ENCODE data around the gene CTTNBP2NL. TPM values are rescaled to one million over a fixed set of nuclear protein-coding genes. Genes with fewer than 3 reads are reported as not detected.
A peak's percentile ranks its signal among the peaks of the same experiment; 100 is the strongest.

The CTTNBP2NL gene
- total RNA-seq = 4.2 TPM
- 4.8 TPM for polyA plus RNA-seq
- long read RNA-seq, donor 1 = 0 reads
- long read RNA-seq, donor 2, full-length matches to known transcripts = 6 of 6 reads
- long read RNA-seq, donor 2, partial matches to known transcripts = 0 of 6 reads
- long read RNA-seq, donor 2, other reads (novel, unspliced or antisense) = 0 of 6 reads
- long read RNA-seq, donor 3, full-length matches to known transcripts = 4 of 4 reads
- long read RNA-seq, donor 3, partial matches to known transcripts = 0 of 4 reads
- long read RNA-seq, donor 3, other reads (novel, unspliced or antisense) = 0 of 4 reads
- long read RNA-seq, donor 4, full-length matches to known transcripts = 2 of 2 reads
- long read RNA-seq, donor 4, partial matches to known transcripts = 0 of 2 reads
- long read RNA-seq, donor 4, other reads (novel, unspliced or antisense) = 0 of 2 reads
- long read RNA-seq, donor 5, full-length matches to known transcripts = 11 of 11 reads
- long read RNA-seq, donor 5, partial matches to known transcripts = 0 of 11 reads
- long read RNA-seq, donor 5, other reads (novel, unspliced or antisense) = 0 of 11 reads
- long read RNA-seq, donor 6, full-length matches to known transcripts = 5 of 5 reads
- long read RNA-seq, donor 6, partial matches to known transcripts = 0 of 5 reads
- long read RNA-seq, donor 6, other reads (novel, unspliced or antisense) = 0 of 5 reads
- long read RNA-seq, donor 7, full-length matches to known transcripts = 4 of 4 reads
- long read RNA-seq, donor 7, partial matches to known transcripts = 0 of 4 reads
- long read RNA-seq, donor 7, other reads (novel, unspliced or antisense) = 0 of 4 reads
- long read RNA-seq, donor 8 = 0 reads
- long read RNA-seq, donor 9, full-length matches to known transcripts = 2 of 2 reads
- long read RNA-seq, donor 9, partial matches to known transcripts = 0 of 2 reads
- long read RNA-seq, donor 9, other reads (novel, unspliced or antisense) = 0 of 2 reads
- long read RNA-seq, donor 10, full-length matches to known transcripts = 7 of 7 reads
- long read RNA-seq, donor 10, partial matches to known transcripts = 0 of 7 reads
- long read RNA-seq, donor 10, other reads (novel, unspliced or antisense) = 0 of 7 reads

- Histone ChIP-seq H3K4me1 (ENCODE audit: control insufficient read depth in 2 of 2, insufficient read depth in 2 of 2, low read length in 2 of 2) (peaks cover 8 to 15% of the 10 kb centered on the region in 2 donors), H3K27me3 (ENCODE audit: control insufficient read depth in 2 of 2, insufficient read depth in 1 of 2, low read length in 1 of 2) (peaks cover 2 to 22% of the 10 kb centered on the region in 2 donors), H3K9me3 (ENCODE audit: control insufficient read depth in 2 of 2, insufficient read depth in 1 of 2, low read length in 1 of 2) (no peaks in the 10 kb centered on the region), H3K36me3 (ENCODE audit: control insufficient read depth in 2 of 2, insufficient read depth in 2 of 2, low read length in 1 of 2) (no peaks in the 10 kb centered on the region), H3K27ac (ENCODE audit: low read depth in 1 of 2, low read length in 1 of 2) (peak within 1 kb of the TSS; percentile 55 to 75), H3K4me3 (ENCODE audit: low read length in 2 of 2) (peak within 1 kb of the TSS; percentile 59 to 90)
- under 1% methylated on average over 53 of the region's 53 CpGs for WGBS
- peak; percentile 37 to 87 (median 74) for DNase-seq (ENCODE audit: low read depth in 6 of 9, low spot score in 9 of 9)
These were observed at the start of gene CTTNBP2NL for GRCh38 chr1:112395821-112396652. CTTNBP2NL (plus strand) TSS chr1:112396214; CDS start chr1:112416166, 19,952 bp downstream.

- H3K4me3 ChIP-seq (ENCODE audit: low read length in 2 of 2) = no peak overlapping the region
- H3K27ac ChIP-seq (ENCODE audit: low read depth in 1 of 2, low read length in 1 of 2) = no peak overlapping the region
- WGBS = 95% methylated on average over 3 of the region's 3 CpGs
- H3K9me3 ChIP-seq (ENCODE audit: control insufficient read depth in 2 of 2, insufficient read depth in 1 of 2, low read length in 1 of 2) = no peaks in the 10 kb centered on the region
- no peak for DNase-seq (ENCODE audit: low read depth in 6 of 9, low spot score in 9 of 9)
- peaks cover 9 to 14% of the 10 kb centered on the region in 2 donors for H3K4me1 ChIP-seq (ENCODE audit: control insufficient read depth in 2 of 2, insufficient read depth in 2 of 2, low read length in 2 of 2)
- H3K36me3 ChIP-seq (ENCODE audit: control insufficient read depth in 2 of 2, insufficient read depth in 2 of 2, low read length in 1 of 2) = no peaks in the 10 kb centered on the region
- H3K27me3 ChIP-seq (ENCODE audit: control insufficient read depth in 2 of 2, insufficient read depth in 1 of 2, low read length in 1 of 2) = peaks cover 0 to under 1% of the 10 kb centered on the region in 2 donors
These were observed 49.1 kb upstream of the CTTNBP2NL start for GRCh38 chr1:112346801-112347350.

- 55% methylated on average over 2 of the region's 2 CpGs for WGBS
- no peak overlapping the region for H3K27ac ChIP-seq (ENCODE audit: low read depth in 1 of 2, low read length in 1 of 2)
- H3K36me3 ChIP-seq (ENCODE audit: control insufficient read depth in 2 of 2, insufficient read depth in 2 of 2, low read length in 1 of 2) = no peaks in the 10 kb centered on the region
- no peak for DNase-seq (ENCODE audit: low read depth in 6 of 9, low spot score in 9 of 9)
- H3K27me3 ChIP-seq (ENCODE audit: control insufficient read depth in 2 of 2, insufficient read depth in 1 of 2, low read length in 1 of 2) = peaks cover 0 to 7% of the 10 kb centered on the region in 2 donors
- no peaks in the 10 kb centered on the region for H3K4me1 ChIP-seq (ENCODE audit: control insufficient read depth in 2 of 2, insufficient read depth in 2 of 2, low read length in 2 of 2)
- no peak overlapping the region for H3K4me3 ChIP-seq (ENCODE audit: low read length in 2 of 2)
- H3K9me3 ChIP-seq (ENCODE audit: control insufficient read depth in 2 of 2, insufficient read depth in 1 of 2, low read length in 1 of 2) = no peaks in the 10 kb centered on the region
These were observed 39.2 kb upstream of the CTTNBP2NL start for GRCh38 chr1:112356765-112357164.

GRCh38 chr1:112357467-112357866, 38.5 kb upstream of the CTTNBP2NL start:
- no peak overlapping the region for H3K4me3 ChIP-seq (ENCODE audit: low read length in 2 of 2)
- H3K27ac ChIP-seq (ENCODE audit: low read depth in 1 of 2, low read length in 1 of 2) = no peak overlapping the region
- 89% methylated on average over 6 of the region's 6 CpGs for WGBS
- H3K4me1 ChIP-seq (ENCODE audit: control insufficient read depth in 2 of 2, insufficient read depth in 2 of 2, low read length in 2 of 2) = no peaks in the 10 kb centered on the region
- no peak for DNase-seq (ENCODE audit: low read depth in 6 of 9, low spot score in 9 of 9)
- no peaks in the 10 kb centered on the region for H3K36me3 ChIP-seq (ENCODE audit: control insufficient read depth in 2 of 2, insufficient read depth in 2 of 2, low read length in 1 of 2)
- H3K27me3 ChIP-seq (ENCODE audit: control insufficient read depth in 2 of 2, insufficient read depth in 1 of 2, low read length in 1 of 2) = peaks cover 0 to 7% of the 10 kb centered on the region in 2 donors
- no peaks in the 10 kb centered on the region for H3K9me3 ChIP-seq (ENCODE audit: control insufficient read depth in 2 of 2, insufficient read depth in 1 of 2, low read length in 1 of 2)

- Histone ChIP-seq H3K36me3 (ENCODE audit: control insufficient read depth in 2 of 2, insufficient read depth in 2 of 2, low read length in 1 of 2) (no peaks in the 10 kb centered on the region), H3K4me1 (ENCODE audit: control insufficient read depth in 2 of 2, insufficient read depth in 2 of 2, low read length in 2 of 2) (no peaks in the 10 kb centered on the region), H3K9me3 (ENCODE audit: control insufficient read depth in 2 of 2, insufficient read depth in 1 of 2, low read length in 1 of 2) (no peaks in the 10 kb centered on the region), H3K27ac (ENCODE audit: low read depth in 1 of 2, low read length in 1 of 2) (no peak overlapping the region), H3K4me3 (ENCODE audit: low read length in 2 of 2) (no peak overlapping the region), H3K27me3 (ENCODE audit: control insufficient read depth in 2 of 2, insufficient read depth in 1 of 2, low read length in 1 of 2) (peaks cover 0 to 7% of the 10 kb centered on the region in 2 donors)
- WGBS = 89% methylated on average over 8 of the region's 8 CpGs
- no peak for DNase-seq (ENCODE audit: low read depth in 6 of 9, low spot score in 9 of 9)
These were observed 37.8 kb upstream of the CTTNBP2NL start for GRCh38 chr1:112358061-112358770.

DNA sequence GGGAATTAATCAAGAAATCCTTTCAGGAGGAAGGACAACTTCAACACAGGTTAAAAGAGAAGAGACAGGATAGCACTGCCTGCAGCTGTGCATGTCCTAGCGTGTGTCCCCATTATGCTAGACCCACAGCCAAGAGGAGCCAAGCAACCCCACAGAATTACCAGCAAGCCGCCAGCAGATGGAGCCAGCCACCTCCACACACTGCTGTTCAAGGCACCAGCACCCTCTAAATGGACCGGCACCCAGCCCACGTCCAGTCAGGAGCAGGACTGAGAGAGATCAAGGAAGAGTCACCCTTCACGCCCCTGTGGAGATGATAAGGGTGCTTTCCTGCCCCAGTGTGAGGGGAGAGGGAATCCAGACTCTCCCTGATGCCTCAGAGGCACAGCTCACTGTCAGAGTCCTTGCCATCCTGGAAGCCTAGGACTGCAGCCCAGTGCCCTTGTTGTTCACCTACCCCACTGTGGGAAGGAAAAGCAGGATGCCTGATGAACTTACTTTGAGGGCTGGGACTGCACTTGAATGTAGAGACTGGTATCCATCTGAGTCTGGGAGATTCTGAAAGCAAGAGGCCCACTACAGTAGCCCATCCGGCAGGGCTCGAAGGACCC, 37.1 kb upstream of the CTTNBP2NL start:
- H3K9me3 ChIP-seq (ENCODE audit: control insufficient read depth in 2 of 2, insufficient read depth in 1 of 2, low read length in 1 of 2) = no peaks in the 10 kb centered on the region
- H3K27me3 ChIP-seq (ENCODE audit: control insufficient read depth in 2 of 2, insufficient read depth in 1 of 2, low read length in 1 of 2) = peaks cover 0 to 7% of the 10 kb centered on the region in 2 donors
- H3K27ac ChIP-seq (ENCODE audit: low read depth in 1 of 2, low read length in 1 of 2) = peak overlapping the region in 1 of 2 donors; percentile 73
- peak in 2 of 9 donors; percentile 19 to 23 for DNase-seq (ENCODE audit: low read depth in 6 of 9, low spot score in 9 of 9)
- no peaks in the 10 kb centered on the region for H3K36me3 ChIP-seq (ENCODE audit: control insufficient read depth in 2 of 2, insufficient read depth in 2 of 2, low read length in 1 of 2)
- WGBS = 51% methylated on average over 7 of the region's 7 CpGs
- no peak overlapping the region for H3K4me3 ChIP-seq (ENCODE audit: low read length in 2 of 2)
- no peaks in the 10 kb centered on the region for H3K4me1 ChIP-seq (ENCODE audit: control insufficient read depth in 2 of 2, insufficient read depth in 2 of 2, low read length in 2 of 2)

DNA sequence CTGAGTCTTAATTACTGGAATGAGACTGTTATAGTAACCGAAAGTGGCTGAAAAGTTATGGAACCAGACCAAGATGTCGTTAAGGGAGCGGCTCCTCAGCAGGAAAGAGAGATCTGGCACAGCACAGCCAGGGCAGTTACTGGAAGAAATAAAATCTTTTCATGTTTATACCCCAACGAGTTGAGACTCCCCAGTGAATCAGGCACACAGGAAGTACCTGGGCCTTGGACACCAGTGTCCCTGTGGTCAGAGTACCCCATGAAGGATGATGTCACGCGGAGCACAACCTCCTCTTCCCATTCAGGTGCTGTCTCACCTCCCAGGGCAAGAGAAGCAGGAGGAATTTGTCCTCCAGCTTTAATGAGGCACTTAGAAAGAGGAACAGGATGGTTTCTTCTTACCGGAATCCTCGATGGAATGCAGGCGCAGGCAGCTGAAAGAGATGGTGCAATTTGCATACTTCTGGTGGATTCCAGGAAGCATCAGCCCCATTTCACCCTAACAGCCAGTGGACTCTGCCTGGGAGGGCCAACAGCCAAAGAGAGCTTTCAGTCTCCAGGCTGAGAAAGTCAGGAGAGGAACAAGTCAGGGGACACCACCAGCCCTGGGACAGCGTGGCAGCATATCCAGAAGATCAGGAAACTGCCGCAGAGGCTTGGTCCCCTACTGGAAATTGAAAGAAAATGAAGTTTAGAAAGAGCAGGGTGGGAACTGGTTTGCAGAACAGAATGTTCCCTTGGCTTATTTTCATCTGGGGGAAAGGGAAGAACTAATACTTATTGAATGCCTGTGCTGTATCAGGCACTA, 35.9 kb upstream of the CTTNBP2NL start:
- H3K27me3 ChIP-seq (ENCODE audit: control insufficient read depth in 2 of 2, insufficient read depth in 1 of 2, low read length in 1 of 2) = peaks cover 0 to 7% of the 10 kb centered on the region in 2 donors
- H3K9me3 ChIP-seq (ENCODE audit: control insufficient read depth in 2 of 2, insufficient read depth in 1 of 2, low read length in 1 of 2) = no peaks in the 10 kb centered on the region
- no peaks in the 10 kb centered on the region for H3K4me1 ChIP-seq (ENCODE audit: control insufficient read depth in 2 of 2, insufficient read depth in 2 of 2, low read length in 2 of 2)
- H3K4me3 ChIP-seq (ENCODE audit: low read length in 2 of 2) = no peak overlapping the region
- no peaks in the 10 kb centered on the region for H3K36me3 ChIP-seq (ENCODE audit: control insufficient read depth in 2 of 2, insufficient read depth in 2 of 2, low read length in 1 of 2)
- DNase-seq (ENCODE audit: low read depth in 6 of 9, low spot score in 9 of 9) = no peak
- 74% methylated on average over 11 of the region's 11 CpGs for WGBS
- peak overlapping the region; percentile 17 to 73 for H3K27ac ChIP-seq (ENCODE audit: low read depth in 1 of 2, low read length in 1 of 2)

All from thymus (tissue), 14 donors.